ENCODE measurements around the gene AUNIP.

AUNIP gene

GRCh38 chr1:25810341-25811299, 48.6 kb downstream of the AUNIP start (continued):
- TF ChIP-seq INSM2 (tag by site-specific recombination; IDR thresholded peaks at IDR 0.05) (no peak), ZNF274 (IDR thresholded peaks at IDR 0.05; ENCODE audit: low read length) (no peak), ZNF274 (tag by site-specific recombination; IDR thresholded peaks at IDR 0.05; ENCODE audit: borderline replicate concordance) (no peak), ZNF837 (tag by site-specific recombination; IDR thresholded peaks at IDR 0.05) (no peak), FEZF1 (tag by site-specific recombination; IDR thresholded peaks at IDR 0.05) (no peak), ZBTB8A (tag by site-specific recombination; IDR thresholded peaks at IDR 0.05) (0 out of 2 replicates have a peak, but pooled peaks have one; percentile 16), ZNF645 (tag by site-specific recombination; IDR thresholded peaks at IDR 0.05) (no peak), ZNF561 (tag by site-specific recombination; IDR thresholded peaks at IDR 0.05; ENCODE audit: borderline replicate concordance) (peak; percentile 62; the same call in 1 of the 2 replicates), ZNF514 (tag by site-specific recombination; IDR thresholded peaks at IDR 0.05) (no peak), KLF17 (tag by site-specific recombination; IDR thresholded peaks at IDR 0.05) (peak; percentile 79; the same call in 1 of the 2 replicates), RBAK (tag by site-specific recombination; IDR thresholded peaks at IDR 0.05) (no peak), ZNF280D (tag by site-specific recombination; IDR thresholded peaks at IDR 0.05) (no peak), ZNF449 (tag by site-specific recombination; IDR thresholded peaks at IDR 0.05) (0 out of 2 replicates have a peak, but pooled peaks have one; percentile 15), ZNF571 (tag by site-specific recombination; IDR thresholded peaks at IDR 0.05) (no peak), BCL11A (tag by site-specific recombination; IDR thresholded peaks at IDR 0.05; ENCODE audit: low read depth) (peak; percentile 38; the same call in 1 of the 2 replicates), ZNF391 (tag by site-specific recombination; IDR thresholded peaks at IDR 0.05; ENCODE audit: borderline replicate concordance, low read depth) (peak; percentile 85; the same call in 1 of the 2 replicates)
